IgD-negative memory B cell (primary cell): ENCODE data around the gene CEP131. TPM values are rescaled to one million over a fixed set of nuclear protein-coding genes. Genes with fewer than 3 reads are reported as not detected.
"Not testable (repeated sequence)": the region's sequence is repeated elsewhere in the genome, so short reads cannot be mapped to it uniquely, and the experiment has no call there.

Experiments
- H3K27ac Mint-ChIP-seq, 3 donors: one replicate each; pipeline ENCODE4 v1.8.0; 2020 to 2022; ENCODE audit warnings: mild to moderate bottlenecking in 3 of 3, mixed read lengths in 3 of 3, moderate library complexity in 1 of 3
- H3K27me3 Mint-ChIP-seq: one replicate; pipeline ENCODE4 v1.8.0; 2021; ENCODE audit warnings: mixed read lengths
- H3K36me3 Mint-ChIP-seq: one replicate; pipeline ENCODE4 v1.8.0; 2020; ENCODE audit warnings: mild to moderate bottlenecking, mixed read lengths
- H3K4me1 Mint-ChIP-seq, 3 donors: one replicate each; pipeline ENCODE4 v1.8.0; 2020 to 2022; ENCODE audit warnings: mixed read lengths in 3 of 3, mild to moderate bottlenecking in 1 of 3
- H3K4me3 Mint-ChIP-seq, 4 donors: one replicate each; pipeline ENCODE4 v1.8.0; 2020 to 2022; ENCODE audit warnings: mild to moderate bottlenecking in 4 of 4, mixed read lengths in 4 of 4, moderate library complexity in 3 of 4
- H3K9me3 Mint-ChIP-seq, 3 donors: one replicate each; pipeline ENCODE4 v1.8.0; 2020 to 2021; ENCODE audit warnings: mixed read lengths in 3 of 3, mild to moderate bottlenecking in 1 of 3
- polyA plus RNA-seq: library from polyadenylated mRNA; unstranded; fragments of 300-500 nt; fragmentation: Illumina TruSeq; gene quantifications from one replicate; pipeline ENCODE4 v1.2.3, GENCODE V29; 2021

Gene CEP131
- polyA plus RNA-seq, 1 donor from 2014 or later = 10.8 TPM

- Mint-ChIP-seq H3K9me3 (no peaks in the 10 kb centered on the region), H3K27ac (no peak overlapping the region), H3K36me3 (no peaks in the 10 kb centered on the region), H3K4me3 (no peak overlapping the region), H3K4me1 (peaks cover 0 to 7% (median 2%) of the 10 kb centered on the region in 3 donors), H3K27me3 (peaks cover 8% of the 10 kb centered on the region)
These were observed 72.2 kb downstream of the CEP131 start for GRCh38 chr17:81150377-81151077.

- Mint-ChIP-seq H3K4me3 (no peak overlapping the region), H3K27me3 (peaks cover 8% of the 10 kb centered on the region), H3K27ac (no peak overlapping the region), H3K4me1 (peaks cover 0 to 7% (median 2%) of the 10 kb centered on the region in 3 donors), H3K9me3 (no peaks in the 10 kb centered on the region), H3K36me3 (no peaks in the 10 kb centered on the region)
These were observed 73.7 kb downstream of the CEP131 start for GRCh38 chr17:81148986-81149533.

- Mint-ChIP-seq H3K27me3 (peaks cover 10% of the 10 kb centered on the region), H3K4me1 (peaks cover 0 to 6% (median 2%) of the 10 kb centered on the region in 3 donors), H3K36me3 (no peaks in the 10 kb centered on the region), H3K27ac (no peak overlapping the region), H3K9me3 (no peaks in the 10 kb centered on the region), H3K4me3 (no peak overlapping the region)
These were observed 74.2 kb downstream of the CEP131 start for GRCh38 chr17:81148571-81148970.

GRCh38 chr17:81147701-81148100 lies 75.1 kb downstream of the CEP131 start:
- no peaks in the 10 kb centered on the region for H3K36me3 Mint-ChIP-seq
- H3K27ac Mint-ChIP-seq = no peak overlapping the region
- no peaks in the 10 kb centered on the region for H3K4me1 Mint-ChIP-seq
- H3K27me3 Mint-ChIP-seq = peaks cover 8% of the 10 kb centered on the region
- H3K9me3 Mint-ChIP-seq = no peaks in the 10 kb centered on the region
- no peak overlapping the region for H3K4me3 Mint-ChIP-seq

- H3K36me3 Mint-ChIP-seq, H3K4me3 Mint-ChIP-seq, H3K27me3 Mint-ChIP-seq, H3K9me3 Mint-ChIP-seq, H3K4me1 Mint-ChIP-seq: not testable (repeated sequence)
- peak overlapping the region in 1 of 3 donors; percentile 76 for H3K27ac Mint-ChIP-seq
These were observed 76.6 kb downstream of the CEP131 start for GRCh38 chr17:81146208-81146607.

GRCh38 chr17:81144423-81144781 lies 78.4 kb downstream of the CEP131 start:
- H3K4me1 Mint-ChIP-seq = no peaks in the 10 kb centered on the region
- no peaks in the 10 kb centered on the region for H3K9me3 Mint-ChIP-seq
- peaks cover 9% of the 10 kb centered on the region for H3K27me3 Mint-ChIP-seq
- H3K27ac Mint-ChIP-seq = no peak overlapping the region
- peaks cover 1% of the 10 kb centered on the region for H3K36me3 Mint-ChIP-seq
- no peak overlapping the region for H3K4me3 Mint-ChIP-seq

- H3K4me3 Mint-ChIP-seq = no peak overlapping the region
- H3K27me3 Mint-ChIP-seq = peaks cover 9% of the 10 kb centered on the region
- H3K9me3 Mint-ChIP-seq = no peaks in the 10 kb centered on the region
- H3K36me3 Mint-ChIP-seq = peaks cover 1% of the 10 kb centered on the region
- no peaks in the 10 kb centered on the region for H3K4me1 Mint-ChIP-seq
- H3K27ac Mint-ChIP-seq = no peak overlapping the region
These were observed 78.9 kb downstream of the CEP131 start for GRCh38 chr17:81143717-81144422.

GRCh38 chr17:81143200-81143527 lies 79.6 kb downstream of the CEP131 start:
- H3K4me3 Mint-ChIP-seq = no peak overlapping the region
- peaks cover 1% of the 10 kb centered on the region for H3K36me3 Mint-ChIP-seq
- no peaks in the 10 kb centered on the region for H3K4me1 Mint-ChIP-seq
- no peak overlapping the region for H3K27ac Mint-ChIP-seq
- H3K27me3 Mint-ChIP-seq = peaks cover 9% of the 10 kb centered on the region
- H3K9me3 Mint-ChIP-seq = no peaks in the 10 kb centered on the region

- Mint-ChIP-seq H3K9me3 (no peaks in the 10 kb centered on the region), H3K27ac (no peak overlapping the region), H3K4me3 (no peak overlapping the region), H3K36me3 (peaks cover 1% of the 10 kb centered on the region), H3K4me1 (no peaks in the 10 kb centered on the region), H3K27me3 (peaks cover 8% of the 10 kb centered on the region)
These were observed 80.2 kb downstream of the CEP131 start for GRCh38 chr17:81142301-81143199.

- peaks cover 1% of the 10 kb centered on the region for H3K36me3 Mint-ChIP-seq
- no peaks in the 10 kb centered on the region for H3K9me3 Mint-ChIP-seq
- no peak overlapping the region for H3K27ac Mint-ChIP-seq
- no peaks in the 10 kb centered on the region for H3K4me1 Mint-ChIP-seq
- H3K27me3 Mint-ChIP-seq = peaks cover 8% of the 10 kb centered on the region
- H3K4me3 Mint-ChIP-seq = no peak overlapping the region
These were observed 82.1 kb downstream of the CEP131 start for GRCh38 chr17:81140695-81141094.

GRCh38 chr17:81140018-81140417 lies 82.7 kb downstream of the CEP131 start:
- H3K9me3 Mint-ChIP-seq = no peaks in the 10 kb centered on the region
- peaks cover 1% of the 10 kb centered on the region for H3K36me3 Mint-ChIP-seq
- no peaks in the 10 kb centered on the region for H3K4me1 Mint-ChIP-seq
- no peak overlapping the region for H3K27ac Mint-ChIP-seq
- H3K4me3 Mint-ChIP-seq = no peak overlapping the region
- H3K27me3 Mint-ChIP-seq = peaks cover 8% of the 10 kb centered on the region

Other genes with a start within 250 kb of the CEP131 start
- 30.2 TPM for gene CHMP6, start 231.1 kb downstream of the CEP131 start, polyA plus RNA-seq
- 0.48 TPM for gene BAIAP2, start 187.8 kb downstream of the CEP131 start, polyA plus RNA-seq
- gene PVALEF, start 57.5 kb downstream of the CEP131 start, polyA plus RNA-seq = not detected
- gene AATK, start 56.7 kb downstream of the CEP131 start, polyA plus RNA-seq = 0.29 TPM
- gene TEPSIN, start 16.1 kb upstream of the CEP131 start, polyA plus RNA-seq = 15.3 TPM
- gene NDUFAF8, start 16.4 kb upstream of the CEP131 start, polyA plus RNA-seq = 91.8 TPM
- gene SLC38A10, start 72.3 kb upstream of the CEP131 start, polyA plus RNA-seq = 84.5 TPM
- gene BAHCC1, start 172.5 kb upstream of the CEP131 start, polyA plus RNA-seq = not detected